ENCODE measurements around the gene APOM.

The APOM gene

DNA sequence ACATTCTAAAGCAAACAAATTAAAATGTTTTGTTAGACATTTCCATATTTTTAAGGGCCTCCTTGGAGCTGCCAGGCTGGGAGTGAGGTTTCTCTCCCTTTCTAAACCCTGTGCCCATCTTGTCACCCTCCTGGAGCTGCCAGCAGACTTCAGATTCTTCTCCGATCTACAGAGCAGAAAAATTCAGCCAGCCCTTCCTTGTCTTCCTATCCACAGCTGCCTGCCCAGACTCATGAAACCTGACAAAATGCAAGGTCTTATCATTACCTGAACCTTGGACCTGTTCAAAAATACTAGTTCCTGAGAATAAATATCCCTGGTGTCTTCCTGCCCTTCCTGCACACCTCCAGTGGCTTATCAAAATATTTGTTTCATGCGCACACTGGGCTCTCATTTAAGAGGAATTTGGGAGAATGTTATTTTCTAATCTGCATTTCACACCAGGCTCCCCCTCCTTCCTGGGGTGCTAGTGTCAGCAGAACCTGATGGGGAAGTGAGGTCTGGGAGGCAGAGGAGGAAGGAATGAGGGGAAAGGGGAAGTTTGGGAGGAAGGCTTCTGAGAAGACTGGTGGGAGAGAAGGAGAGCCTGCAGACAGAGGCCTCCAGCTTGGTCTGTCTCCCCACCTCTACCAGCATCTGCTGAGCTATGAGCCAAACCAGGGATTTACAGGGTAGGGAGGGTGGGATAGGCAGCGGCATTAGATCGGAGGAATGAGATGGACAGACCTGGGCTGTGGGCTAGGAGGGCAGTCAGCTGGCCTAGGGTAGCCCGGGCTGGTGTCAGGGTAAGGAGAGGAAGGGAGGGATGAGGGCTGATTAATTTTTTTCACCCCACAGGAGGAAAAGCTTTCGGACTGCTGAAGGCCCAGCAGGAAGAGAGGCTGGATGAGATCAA is 40.8 kb upstream of the APOM start, which contains the start of gene AIF1:
AIF1 (plus strand) TSS at position 551 of the 895 bp plus-strand sequence; CDS start at position 647, 96 bp downstream.
- Histone ChIP-seq H3K36me3 (no peaks in the 10 kb centered on the region), H3K27ac (no peak within 1 kb of the TSS), H3K4me3 (peak within 1 kb of the TSS; percentile 1 to 18), H3K9me3 (no peaks in the 10 kb centered on the region), H3K4me1 (no peaks in the 10 kb centered on the region), H3K27me3 (no peaks in the 10 kb centered on the region)
- DNase-seq, result no peak
- TF ChIP-seq, protein P1, sequence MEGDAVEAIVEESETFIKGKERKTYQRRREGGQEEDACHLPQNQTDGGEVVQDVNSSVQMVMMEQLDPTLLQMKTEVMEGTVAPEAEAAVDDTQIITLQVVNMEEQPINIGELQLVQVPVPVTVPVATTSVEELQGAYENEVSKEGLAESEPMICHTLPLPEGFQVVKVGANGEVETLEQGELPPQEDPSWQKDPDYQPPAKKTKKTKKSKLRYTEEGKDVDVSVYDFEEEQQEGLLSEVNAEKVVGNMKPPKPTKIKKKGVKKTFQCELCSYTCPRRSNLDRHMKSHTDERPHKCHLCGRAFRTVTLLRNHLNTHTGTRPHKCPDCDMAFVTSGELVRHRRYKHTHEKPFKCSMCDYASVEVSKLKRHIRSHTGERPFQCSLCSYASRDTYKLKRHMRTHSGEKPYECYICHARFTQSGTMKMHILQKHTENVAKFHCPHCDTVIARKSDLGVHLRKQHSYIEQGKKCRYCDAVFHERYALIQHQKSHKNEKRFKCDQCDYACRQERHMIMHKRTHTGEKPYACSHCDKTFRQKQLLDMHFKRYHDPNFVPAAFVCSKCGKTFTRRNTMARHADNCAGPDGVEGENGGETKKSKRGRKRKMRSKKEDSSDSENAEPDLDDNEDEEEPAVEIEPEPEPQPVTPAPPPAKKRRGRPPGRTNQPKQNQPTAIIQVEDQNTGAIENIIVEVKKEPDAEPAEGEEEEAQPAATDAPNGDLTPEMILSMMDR (IDR thresholded peaks at IDR 0.05), result no peak
- intact Hi-C loops (cut with DNase I; ENCODE audit: low total_unique reads), result no loop called here

- Histone ChIP-seq H3K9me3 (no peaks in the 10 kb centered on the region), H3K36me3 (no peaks in the 10 kb centered on the region), H3K4me1 (no peaks in the 10 kb centered on the region), H3K4me3 (peak overlapping the region; percentile 1 to 18), H3K27me3 (no peaks in the 10 kb centered on the region), H3K27ac (no peak overlapping the region)
- intact Hi-C loops (cut with DNase I; ENCODE audit: low total_unique reads), result no loop called here
- DNase-seq, result no peak
- TF ChIP-seq, protein P1 (IDR thresholded peaks at IDR 0.05), result no peak
Observed at GRCh38 chr6:31615748-31616147, 39.9 kb upstream of the APOM start.

- Histone ChIP-seq H3K9me3 (no peaks in the 10 kb centered on the region), H3K27ac (no peak overlapping the region), H3K4me3 (no peak overlapping the region), H3K4me1 (peaks cover 0 to 6% (median 3%) of the 10 kb centered on the region in 4 donors), H3K27me3 (no peaks in the 10 kb centered on the region), H3K36me3 (no peaks in the 10 kb centered on the region)
- TF ChIP-seq, protein P1 (IDR thresholded peaks at IDR 0.05), result no peak
- DNase-seq, result no peak
- intact Hi-C loops (cut with DNase I; ENCODE audit: low total_unique reads), result no loop called here
Observed at GRCh38 chr6:31617010-31617409, 38.7 kb upstream of the APOM start.

DNA sequence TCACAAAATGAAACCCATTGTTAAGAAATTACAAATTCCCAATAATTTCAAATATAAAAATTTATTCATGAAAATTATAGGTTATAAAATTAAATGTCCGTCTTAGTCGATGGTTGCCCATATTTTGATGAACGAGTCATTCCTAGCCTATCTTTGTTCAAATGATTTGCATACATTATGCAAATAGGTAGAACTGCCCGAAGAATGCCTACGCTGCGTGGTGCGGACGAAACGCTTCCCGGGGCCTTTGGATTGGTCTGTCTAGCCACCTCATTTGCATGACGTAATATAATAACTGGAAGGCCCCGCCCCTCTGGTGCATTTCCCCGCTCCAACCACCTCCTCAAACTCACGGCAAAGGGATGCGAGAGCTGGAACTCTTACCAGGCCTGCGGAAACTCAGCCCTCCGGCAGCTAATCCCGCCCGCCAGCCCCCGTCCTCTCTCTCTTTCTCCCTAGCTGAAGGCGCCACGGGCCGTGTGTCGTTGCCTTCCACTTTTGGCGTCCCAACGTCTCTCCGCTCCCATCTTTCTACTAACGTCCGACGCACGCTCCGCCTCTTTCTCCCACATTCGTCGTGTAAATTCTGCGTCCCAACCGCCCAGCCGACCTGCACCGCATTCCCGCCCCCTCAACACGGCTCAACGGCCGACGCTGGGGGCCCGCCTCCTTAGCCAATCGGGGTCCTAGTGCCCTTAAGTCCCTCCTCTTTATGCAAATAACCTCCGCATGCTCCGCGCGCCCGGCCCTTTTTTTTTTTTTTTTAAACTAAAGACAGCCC is 35.7 kb upstream of the APOM start:
- H3K9me3 ChIP-seq, result no peaks in the 10 kb centered on the region

More for the DNA sequence above, 35.7 kb upstream of the APOM start:
- peak; percentile 99 for DNase-seq
- H3K27me3 ChIP-seq, result no peaks in the 10 kb centered on the region
- H3K36me3 ChIP-seq, result peaks cover 12 to 18% (median 16%) of the 10 kb centered on the region in 3 donors
- TF ChIP-seq, protein P1 (IDR thresholded peaks at IDR 0.05), result no peak
- H3K4me1 ChIP-seq, result peaks cover 0 to 16% (median 7%) of the 10 kb centered on the region in 4 donors
- H3K4me3 ChIP-seq, result peak overlapping the region; percentile 63 to 79
- intact Hi-C loops (cut with DNase I; ENCODE audit: low total_unique reads), result no loop called here
- H3K27ac ChIP-seq, result peak overlapping the region; percentile 90 to 91

Data from tibial artery (tissue), 4 donors.